GM12864 (cell line): Measurements from ENCODE around the gene MAGI1.
"Not testable (repeated sequence)": the region's sequence is repeated elsewhere in the genome, so short reads cannot be mapped to it uniquely, and the experiment has no call there.

ENCODE experiments used
- DNase-seq: peaks from one replicate; pipeline ENCODE4 v3.0.0-alpha.2; 2011; ENCODE audit warnings: low read depth
- H3K4me3 ChIP-seq: 2 replicates; pipeline ENCODE4 v1.5.1; 2011; ENCODE audit warnings: mild to moderate bottlenecking, low read depth, low read length, control low read depth
- TF ChIP-seq, protein P1 (sequence below): IDR thresholded peaks from 2 replicates; pipeline ENCODE4 v1.5.1; 2011; ENCODE audit warnings: low read depth, mild to moderate bottlenecking, moderate library complexity, low read length, control low read depth, inconsistent platforms; ENCODE audit errors: missing control alignments

Gene MAGI1

DNA sequence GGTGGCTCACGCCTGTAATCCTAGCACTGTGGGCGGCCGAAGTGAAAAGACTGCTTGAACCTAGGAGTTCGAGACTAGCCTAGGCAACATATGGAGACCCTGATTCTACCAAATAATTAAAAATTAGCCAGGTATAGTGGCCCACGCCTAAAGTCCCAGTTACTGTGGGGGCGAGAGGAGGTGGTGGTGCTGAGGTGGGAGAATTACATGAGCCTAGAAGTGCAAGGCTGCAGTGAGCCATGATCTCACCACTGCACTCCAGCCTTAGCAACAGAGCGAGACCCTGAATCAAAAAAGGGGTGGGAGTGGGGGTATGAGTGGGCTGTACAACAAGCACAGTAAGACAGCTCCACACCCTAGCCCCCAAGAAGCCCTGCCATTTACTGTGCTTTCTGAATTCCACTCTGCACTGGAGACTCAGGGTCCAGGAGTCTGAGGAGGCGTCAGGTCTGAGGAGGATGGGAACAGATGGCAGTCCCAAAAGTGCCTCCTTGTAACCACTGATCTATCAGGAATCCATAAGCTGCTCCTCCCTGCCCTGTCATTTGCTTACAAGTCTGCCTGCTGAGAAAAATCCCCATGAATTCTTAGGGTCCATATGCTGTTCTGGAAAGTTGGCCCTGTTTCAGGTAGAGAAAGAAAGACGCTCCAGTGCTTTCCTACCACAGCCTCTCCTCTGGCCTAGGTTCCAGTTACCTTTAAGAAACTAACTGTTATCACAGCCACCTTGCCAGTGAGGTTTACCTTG is 171.1 kb downstream of the MAGI1 start:
- no peak overlapping the region for H3K4me3 ChIP-seq
- TF ChIP-seq, protein P1, sequence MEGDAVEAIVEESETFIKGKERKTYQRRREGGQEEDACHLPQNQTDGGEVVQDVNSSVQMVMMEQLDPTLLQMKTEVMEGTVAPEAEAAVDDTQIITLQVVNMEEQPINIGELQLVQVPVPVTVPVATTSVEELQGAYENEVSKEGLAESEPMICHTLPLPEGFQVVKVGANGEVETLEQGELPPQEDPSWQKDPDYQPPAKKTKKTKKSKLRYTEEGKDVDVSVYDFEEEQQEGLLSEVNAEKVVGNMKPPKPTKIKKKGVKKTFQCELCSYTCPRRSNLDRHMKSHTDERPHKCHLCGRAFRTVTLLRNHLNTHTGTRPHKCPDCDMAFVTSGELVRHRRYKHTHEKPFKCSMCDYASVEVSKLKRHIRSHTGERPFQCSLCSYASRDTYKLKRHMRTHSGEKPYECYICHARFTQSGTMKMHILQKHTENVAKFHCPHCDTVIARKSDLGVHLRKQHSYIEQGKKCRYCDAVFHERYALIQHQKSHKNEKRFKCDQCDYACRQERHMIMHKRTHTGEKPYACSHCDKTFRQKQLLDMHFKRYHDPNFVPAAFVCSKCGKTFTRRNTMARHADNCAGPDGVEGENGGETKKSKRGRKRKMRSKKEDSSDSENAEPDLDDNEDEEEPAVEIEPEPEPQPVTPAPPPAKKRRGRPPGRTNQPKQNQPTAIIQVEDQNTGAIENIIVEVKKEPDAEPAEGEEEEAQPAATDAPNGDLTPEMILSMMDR = no peak
- DNase-seq = no peak

DNA sequence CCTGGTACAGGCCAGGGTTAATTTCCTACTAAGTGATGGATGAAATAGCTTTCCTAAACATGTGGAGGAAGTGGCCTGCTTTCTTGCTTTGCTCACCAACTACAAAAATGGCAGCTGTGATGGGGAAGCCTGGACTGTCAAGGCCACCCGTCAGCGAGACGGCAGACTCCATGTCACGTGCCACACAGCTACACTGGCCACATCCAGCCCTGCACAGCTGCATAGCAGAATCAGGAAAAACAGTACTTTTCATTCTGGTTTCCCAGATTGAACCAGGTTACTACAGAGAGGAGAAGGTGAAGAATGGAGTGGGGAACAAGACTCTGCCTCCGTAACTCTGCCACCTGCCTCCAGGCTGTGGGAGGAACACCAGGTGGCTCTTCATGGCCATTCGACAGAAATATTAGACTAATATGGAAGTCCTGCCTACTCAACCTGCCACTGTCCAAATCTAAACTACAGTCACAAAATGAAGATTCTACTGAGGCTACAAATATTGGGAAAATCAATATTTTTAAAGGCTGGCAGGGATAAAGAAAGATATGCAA is 174.3 kb downstream of the MAGI1 start:
- TF ChIP-seq, protein P1 = no peak
- no peak overlapping the region for H3K4me3 ChIP-seq
- DNase-seq = no peak

DNA sequence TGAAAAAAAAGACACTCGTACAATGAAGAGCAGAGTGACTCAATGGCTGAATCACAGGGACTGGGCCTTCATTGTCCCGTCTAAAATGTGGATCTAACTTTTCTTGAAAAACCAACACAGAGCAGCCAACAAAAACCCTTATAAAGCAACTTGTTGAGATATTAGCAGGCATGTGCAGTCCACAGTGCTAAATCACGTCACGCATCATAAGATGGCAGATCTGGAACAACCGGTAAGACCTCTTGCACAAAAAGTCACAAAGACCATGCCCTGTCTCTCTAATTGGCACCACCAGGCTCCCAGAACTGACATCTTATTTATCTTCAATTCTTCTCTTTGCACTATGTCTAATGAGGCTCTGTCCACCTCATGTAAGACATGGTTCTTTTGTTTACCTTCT is 177.0 kb downstream of the MAGI1 start:
- no peak overlapping the region for H3K4me3 ChIP-seq

DNA sequence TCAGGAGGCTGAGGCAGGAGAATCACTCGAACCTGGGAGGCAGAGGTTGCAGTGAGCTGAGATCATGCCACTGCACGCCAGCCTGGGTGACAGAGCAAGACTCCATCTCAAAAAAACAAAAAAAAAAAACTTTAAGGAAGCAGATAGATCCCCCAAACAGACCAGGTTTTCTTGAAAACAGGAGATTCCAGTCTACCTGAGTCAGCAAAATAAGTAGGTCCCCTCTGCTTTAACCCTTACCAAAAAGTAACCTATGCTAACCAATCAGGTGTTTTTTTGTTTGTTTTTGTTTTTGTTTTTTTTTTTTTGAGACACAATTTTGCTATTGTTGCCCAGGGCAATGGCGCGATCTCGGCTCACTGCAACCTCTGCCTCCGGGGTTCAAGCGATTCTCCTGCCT is 179.1 kb downstream of the MAGI1 start:
- not testable (repeated sequence) for H3K4me3 ChIP-seq, DNase-seq

More for the DNA sequence above, 177.0 kb downstream of the MAGI1 start:
- no peak for DNase-seq
- TF ChIP-seq, protein P1 = no peak

DNA sequence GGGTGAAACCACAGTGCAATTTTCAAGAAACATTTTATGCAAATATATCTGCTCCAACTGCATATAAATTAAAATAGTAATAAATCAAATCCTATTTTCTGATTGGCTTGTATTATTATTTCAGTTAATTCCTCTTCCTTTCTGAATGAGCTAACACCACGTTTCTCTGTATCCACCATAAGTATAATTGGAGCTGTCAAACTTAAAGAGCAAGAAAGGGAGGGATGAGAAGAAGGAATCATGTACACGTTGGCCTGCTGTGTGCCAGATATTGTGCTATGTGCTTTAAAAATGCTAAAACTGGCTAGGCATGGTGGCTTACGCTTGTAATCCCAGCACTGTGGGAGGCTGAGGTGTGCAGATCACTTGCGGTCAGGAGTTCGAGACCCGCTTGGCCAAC is 180.0 kb downstream of the MAGI1 start:
- DNase-seq = no peak
- TF ChIP-seq, protein P1 = no peak
- no peak overlapping the region for H3K4me3 ChIP-seq

DNA sequence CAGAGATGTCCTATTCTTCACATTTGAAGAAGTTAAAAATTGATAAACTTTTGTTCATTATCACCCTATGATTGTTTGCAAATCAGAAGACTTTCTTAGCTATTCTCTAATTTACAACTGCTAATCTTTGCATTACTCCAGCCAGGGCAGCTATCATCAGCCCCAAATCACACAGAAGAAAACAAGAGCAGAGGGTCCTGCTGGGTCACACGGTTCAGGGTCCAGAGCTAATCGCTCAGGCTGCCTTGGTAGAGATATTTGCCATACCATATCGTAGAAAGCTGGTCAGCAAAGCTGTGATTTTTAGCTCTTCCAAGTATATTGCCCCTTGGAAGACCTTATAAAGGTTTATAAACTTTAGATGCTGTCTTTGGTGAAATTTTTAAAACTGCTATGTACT is 181.4 kb downstream of the MAGI1 start:
- no peak for DNase-seq
- no peak overlapping the region for H3K4me3 ChIP-seq
- TF ChIP-seq, protein P1 = no peak

DNA sequence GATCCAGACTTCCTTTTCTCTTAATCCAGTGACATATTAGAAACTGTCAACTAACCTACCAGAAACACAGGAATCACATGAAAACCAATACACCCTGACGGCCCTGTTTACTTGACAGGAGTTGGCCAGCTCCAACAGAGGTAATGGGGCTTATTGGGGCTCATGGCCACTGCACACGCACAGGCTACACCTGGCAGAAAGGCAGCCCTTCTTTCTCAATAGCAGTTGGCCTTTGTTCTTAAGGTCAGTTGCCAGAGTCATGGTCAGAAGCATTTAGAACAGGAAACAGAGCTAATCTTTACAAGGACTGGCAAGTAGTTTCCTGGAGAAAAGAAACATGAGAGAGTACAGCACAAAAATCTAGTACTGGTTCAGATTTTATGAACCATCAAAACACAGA is 181.8 kb downstream of the MAGI1 start:
- TF ChIP-seq, protein P1 = no peak
- H3K4me3 ChIP-seq = no peak overlapping the region
- no peak for DNase-seq
